Endodermal cell (in vitro differentiated cells): ENCODE results near the gene RETREG1. TPM values are rescaled to one million over a fixed set of nuclear protein-coding genes. Genes with fewer than 3 reads are reported as not detected.

Source experiments
- DNase-seq: peaks from one replicate; pipeline ENCODE4 v3.0.0-alpha.2; 2017
- H3K27ac ChIP-seq: 2 replicates; pipeline ENCODE4 v1.5.1; 2013; ENCODE audit warnings: mild to moderate bottlenecking, low read depth, low read length, moderate library complexity
- H3K27me3 ChIP-seq: 2 replicates; pipeline ENCODE4 v1.6.1; 2013; ENCODE audit warnings: mild to moderate bottlenecking, low read length, moderate library complexity; ENCODE audit not compliant: insufficient read depth, control insufficient read depth, poor library complexity, severe bottlenecking
- H3K36me3 ChIP-seq: 2 replicates; pipeline ENCODE4 v1.7.0; 2013; ENCODE audit warnings: mild to moderate bottlenecking, low read length, moderate library complexity; ENCODE audit not compliant: control insufficient read depth, insufficient read depth
- H3K4me1 ChIP-seq: one replicate; pipeline ENCODE4 v1.7.0; 2013; ENCODE audit warnings: low read length; ENCODE audit not compliant: control insufficient read depth, insufficient read depth
- H3K4me3 ChIP-seq: 2 replicates; pipeline ENCODE4 v1.5.1; 2013; ENCODE audit warnings: mild to moderate bottlenecking, low read length, moderate library complexity
- H3K9ac ChIP-seq: 2 replicates; pipeline ENCODE4 v1.6.1; 2013; ENCODE audit warnings: mild to moderate bottlenecking, low read length, moderate library complexity; ENCODE audit not compliant: poor library complexity, severe bottlenecking; ENCODE audit errors: extremely low read depth
- H3K9me3 ChIP-seq: 2 replicates; pipeline ENCODE4 v1.6.1; 2013; ENCODE audit warnings: mild to moderate bottlenecking, low read length, moderate library complexity; ENCODE audit not compliant: control insufficient read depth
- H3K27ac Mint-ChIP-seq: 2 replicates; pipeline ENCODE4 v1.8.0; 2020; ENCODE audit warnings: mixed read lengths
- H3K27me3 Mint-ChIP-seq: 2 replicates; pipeline ENCODE4 v1.8.0; 2021; ENCODE audit warnings: mild to moderate bottlenecking, mixed read lengths; ENCODE audit not compliant: insufficient read depth
- H3K36me3 Mint-ChIP-seq: 2 replicates; pipeline ENCODE4 v1.8.0; 2020; ENCODE audit warnings: low read depth, mixed read lengths
- H3K4me1 Mint-ChIP-seq: 2 replicates; pipeline ENCODE4 v1.8.0; 2020; ENCODE audit warnings: mixed read lengths
- H3K4me3 Mint-ChIP-seq: 2 replicates; pipeline ENCODE4 v1.8.0; 2020; ENCODE audit warnings: mild to moderate bottlenecking, moderate library complexity, mixed read lengths
- H3K9me3 Mint-ChIP-seq: 2 replicates; pipeline ENCODE4 v1.8.0; 2020; ENCODE audit warnings: mild to moderate bottlenecking, mixed read lengths
- WGBS, 2 experiments: methylation state at CpG; one replicate each; pipeline versions ENCODE4 v1.1.5 to v1.1.7; 2013; ENCODE audit warnings: missing lambda C conversion rate in 2 of 2, mixed read lengths in 1 of 2; ENCODE audit not compliant: insufficient coverage in 1 of 2, insufficient read length in 1 of 2; 5-methylcytosine and 5-hydroxymethylcytosine counted together
- total RNA-seq, 2 donors: library from RNA; stranded (reverse); fragmentation: NEBNext Ultra II Directional in 1 of 2; extraction: Animal tissue kit (Norgen Biotek cat#: 25700) in 1 of 2; gene quantifications; 2 replicates in 1 of 2; 3 replicates in 1 of 2; pipeline ENCODE4 v1.2.1, GENCODE V29; 2021
- TF ChIP-seq, protein P1 (sequence below): fragments of 200-600 bp; sonication (generic); conservative IDR thresholded peaks from 2 replicates; pipeline ENCODE4 v1.5.0; 2021; ENCODE audit warnings: antibody characterized with exemption, mild to moderate bottlenecking

The RETREG1 gene
- total RNA-seq, 2 donors from 2014 or later, result 4.1 to 4.3 TPM

DNA sequence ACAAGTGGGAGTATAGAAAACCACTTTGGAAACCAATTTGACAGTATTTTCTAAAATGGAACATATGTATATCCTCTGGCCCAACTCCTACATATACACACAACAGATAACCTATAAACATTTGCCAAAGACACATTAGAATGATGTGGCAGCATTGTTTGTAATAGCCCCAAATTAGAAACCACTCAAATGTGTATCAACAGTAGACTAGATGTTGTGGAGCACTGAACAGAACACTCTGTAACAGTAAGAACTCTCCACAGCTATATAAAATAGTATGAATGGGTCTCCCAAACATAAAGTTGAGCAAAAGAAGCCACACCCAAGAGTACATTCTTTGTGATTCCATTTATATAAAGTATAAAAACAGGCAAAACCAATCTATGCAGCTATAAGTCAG lies 157.3 kb downstream of the RETREG1 start:
- Histone ChIP-seq H3K4me1 (no peaks in the 10 kb centered on the region), H3K27ac (no peak overlapping the region), H3K9me3 (no peaks in the 10 kb centered on the region), H3K4me3 (no peak overlapping the region), H3K36me3 (peaks cover 92% of the 10 kb centered on the region), H3K9ac (no peak overlapping the region), H3K27me3 (no peaks in the 10 kb centered on the region)
- Mint-ChIP-seq H3K4me1 (peaks cover 19% of the 10 kb centered on the region), H3K4me3 (no peak overlapping the region), H3K36me3 (peaks cover 51% of the 10 kb centered on the region), H3K9me3 (no peaks in the 10 kb centered on the region), H3K27me3 (no peaks in the 10 kb centered on the region), H3K27ac (no peak overlapping the region)
- TF ChIP-seq, protein P1, sequence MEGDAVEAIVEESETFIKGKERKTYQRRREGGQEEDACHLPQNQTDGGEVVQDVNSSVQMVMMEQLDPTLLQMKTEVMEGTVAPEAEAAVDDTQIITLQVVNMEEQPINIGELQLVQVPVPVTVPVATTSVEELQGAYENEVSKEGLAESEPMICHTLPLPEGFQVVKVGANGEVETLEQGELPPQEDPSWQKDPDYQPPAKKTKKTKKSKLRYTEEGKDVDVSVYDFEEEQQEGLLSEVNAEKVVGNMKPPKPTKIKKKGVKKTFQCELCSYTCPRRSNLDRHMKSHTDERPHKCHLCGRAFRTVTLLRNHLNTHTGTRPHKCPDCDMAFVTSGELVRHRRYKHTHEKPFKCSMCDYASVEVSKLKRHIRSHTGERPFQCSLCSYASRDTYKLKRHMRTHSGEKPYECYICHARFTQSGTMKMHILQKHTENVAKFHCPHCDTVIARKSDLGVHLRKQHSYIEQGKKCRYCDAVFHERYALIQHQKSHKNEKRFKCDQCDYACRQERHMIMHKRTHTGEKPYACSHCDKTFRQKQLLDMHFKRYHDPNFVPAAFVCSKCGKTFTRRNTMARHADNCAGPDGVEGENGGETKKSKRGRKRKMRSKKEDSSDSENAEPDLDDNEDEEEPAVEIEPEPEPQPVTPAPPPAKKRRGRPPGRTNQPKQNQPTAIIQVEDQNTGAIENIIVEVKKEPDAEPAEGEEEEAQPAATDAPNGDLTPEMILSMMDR, result no peak
- no peak for DNase-seq

DNA sequence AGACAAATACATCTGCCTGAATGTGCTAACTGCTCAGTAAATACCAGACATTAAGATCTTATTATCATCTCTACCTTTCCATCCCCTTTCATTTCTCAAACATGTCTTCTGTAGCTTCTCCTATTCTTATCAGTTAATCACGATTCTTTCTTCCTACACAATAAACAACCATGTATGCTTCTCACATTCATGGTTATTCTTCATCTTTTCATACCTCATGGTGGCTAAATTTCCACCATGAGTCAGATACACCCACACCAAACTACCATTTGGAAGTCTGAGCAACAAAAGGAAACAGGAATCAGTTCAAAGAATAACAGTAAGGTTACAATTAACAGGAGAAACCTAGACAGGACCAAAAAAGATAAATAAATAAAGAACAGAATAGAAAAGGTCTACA lies 158.9 kb downstream of the RETREG1 start:
- H3K36me3 ChIP-seq, result peaks cover 95% of the 10 kb centered on the region
- Mint-ChIP-seq H3K4me3 (no peak overlapping the region), H3K36me3 (peaks cover 50% of the 10 kb centered on the region), H3K27ac (no peak overlapping the region), H3K4me1 (peaks cover 9% of the 10 kb centered on the region), H3K9me3 (no peaks in the 10 kb centered on the region), H3K27me3 (no peaks in the 10 kb centered on the region)
- no peak overlapping the region for H3K4me3 ChIP-seq
- H3K27ac ChIP-seq, result no peak overlapping the region
- TF ChIP-seq, protein P1, result no peak
- H3K9me3 ChIP-seq, result no peaks in the 10 kb centered on the region
- H3K4me1 ChIP-seq, result no peaks in the 10 kb centered on the region
- no peak for DNase-seq
- H3K27me3 ChIP-seq, result no peaks in the 10 kb centered on the region
- WGBS, 2 experiments, result 90 to 92% methylated on average over 1 of the region's 1 CpG
- H3K9ac ChIP-seq, result no peak overlapping the region

DNA sequence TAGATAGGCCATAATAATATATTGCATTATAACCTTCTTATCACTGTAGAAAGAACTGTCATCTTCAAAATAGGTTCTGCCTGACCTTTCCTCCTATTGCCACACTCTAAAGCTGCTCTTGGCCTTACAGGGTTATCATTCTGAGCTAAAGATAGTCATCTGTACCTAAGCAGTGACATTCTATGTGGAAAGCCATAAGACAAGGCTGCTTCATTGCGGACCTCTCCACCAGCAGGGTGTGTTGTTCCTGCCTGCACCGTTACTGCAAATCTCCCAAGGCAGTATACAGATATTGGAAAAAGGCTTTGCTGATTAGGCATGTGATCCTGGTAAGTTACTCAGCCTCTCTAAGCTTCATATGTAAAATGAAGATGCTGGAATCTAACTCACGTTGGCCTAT lies 159.3 kb downstream of the RETREG1 start:
- H3K9me3 ChIP-seq, result no peaks in the 10 kb centered on the region
- peaks cover 49% of the 10 kb centered on the region for H3K36me3 Mint-ChIP-seq
- no peaks in the 10 kb centered on the region for H3K27me3 ChIP-seq
- peaks cover 9% of the 10 kb centered on the region for H3K4me1 Mint-ChIP-seq
- no peak overlapping the region for H3K27ac ChIP-seq
- no peak overlapping the region for H3K9ac ChIP-seq
- no peak for DNase-seq
- no peak overlapping the region for H3K4me3 Mint-ChIP-seq
- H3K27me3 Mint-ChIP-seq, result no peaks in the 10 kb centered on the region
- TF ChIP-seq, protein P1, result peak; percentile 52
- no peak overlapping the region for H3K27ac Mint-ChIP-seq
- no peaks in the 10 kb centered on the region for H3K4me1 ChIP-seq
- WGBS, 2 experiments, result 87 to 94% methylated on average over 3 of the region's 3 CpGs
- peaks cover 95% of the 10 kb centered on the region for H3K36me3 ChIP-seq
- no peak overlapping the region for H3K4me3 ChIP-seq
- H3K9me3 Mint-ChIP-seq, result no peaks in the 10 kb centered on the region
